ENCODE measurements around the gene PDE11A. TPM values are rescaled to one million over a fixed set of nuclear protein-coding genes. Genes with fewer than 3 reads are reported as not detected.

Gene PDE11A
- total RNA-seq, 2 donors from 2014 or later = 1.5 to 1.9 TPM

- Mint-ChIP-seq H3K4me1 (peaks cover 43% of the 10 kb centered on the region), H3K36me3 (ENCODE audit: low read depth) (no peaks in the 10 kb centered on the region), H3K27ac (peak overlapping the region; percentile 30), H3K27me3 (ENCODE audit: insufficient read depth) (peaks cover 6% of the 10 kb centered on the region), H3K9me3 (no peaks in the 10 kb centered on the region), H3K4me3 (no peak overlapping the region)
- Histone ChIP-seq H3K27me3 (ENCODE audit: control insufficient read depth, insufficient read depth, low read length, poor library complexity, severe bottlenecking) (no peaks in the 10 kb centered on the region), H3K9ac (ENCODE audit: extremely low read depth, low read length, poor library complexity, severe bottlenecking) (no peak overlapping the region), H3K4me3 (ENCODE audit: low read length) (no peak overlapping the region), H3K36me3 (ENCODE audit: control insufficient read depth, insufficient read depth, low read length) (no peaks in the 10 kb centered on the region), H3K27ac (ENCODE audit: low read depth, low read length) (peak overlapping the region; percentile 27), H3K9me3 (ENCODE audit: control insufficient read depth, low read length) (no peaks in the 10 kb centered on the region), H3K4me1 (ENCODE audit: control insufficient read depth, insufficient read depth, low read length) (peaks cover 6% of the 10 kb centered on the region)
- TF ChIP-seq, protein P1, sequence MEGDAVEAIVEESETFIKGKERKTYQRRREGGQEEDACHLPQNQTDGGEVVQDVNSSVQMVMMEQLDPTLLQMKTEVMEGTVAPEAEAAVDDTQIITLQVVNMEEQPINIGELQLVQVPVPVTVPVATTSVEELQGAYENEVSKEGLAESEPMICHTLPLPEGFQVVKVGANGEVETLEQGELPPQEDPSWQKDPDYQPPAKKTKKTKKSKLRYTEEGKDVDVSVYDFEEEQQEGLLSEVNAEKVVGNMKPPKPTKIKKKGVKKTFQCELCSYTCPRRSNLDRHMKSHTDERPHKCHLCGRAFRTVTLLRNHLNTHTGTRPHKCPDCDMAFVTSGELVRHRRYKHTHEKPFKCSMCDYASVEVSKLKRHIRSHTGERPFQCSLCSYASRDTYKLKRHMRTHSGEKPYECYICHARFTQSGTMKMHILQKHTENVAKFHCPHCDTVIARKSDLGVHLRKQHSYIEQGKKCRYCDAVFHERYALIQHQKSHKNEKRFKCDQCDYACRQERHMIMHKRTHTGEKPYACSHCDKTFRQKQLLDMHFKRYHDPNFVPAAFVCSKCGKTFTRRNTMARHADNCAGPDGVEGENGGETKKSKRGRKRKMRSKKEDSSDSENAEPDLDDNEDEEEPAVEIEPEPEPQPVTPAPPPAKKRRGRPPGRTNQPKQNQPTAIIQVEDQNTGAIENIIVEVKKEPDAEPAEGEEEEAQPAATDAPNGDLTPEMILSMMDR (conservative IDR thresholded peaks at IDR 0.05) = no peak
- 63 to 82% methylated on average over 3 to 4 of the region's 4 CpGs for WGBS, 2 experiments (ENCODE audit: insufficient coverage in 1 of 2, insufficient read length in 1 of 2)
- no peak for DNase-seq
These were observed 318.1 kb downstream of the PDE11A start for GRCh38 chr2:177754492-177754873.

DNA sequence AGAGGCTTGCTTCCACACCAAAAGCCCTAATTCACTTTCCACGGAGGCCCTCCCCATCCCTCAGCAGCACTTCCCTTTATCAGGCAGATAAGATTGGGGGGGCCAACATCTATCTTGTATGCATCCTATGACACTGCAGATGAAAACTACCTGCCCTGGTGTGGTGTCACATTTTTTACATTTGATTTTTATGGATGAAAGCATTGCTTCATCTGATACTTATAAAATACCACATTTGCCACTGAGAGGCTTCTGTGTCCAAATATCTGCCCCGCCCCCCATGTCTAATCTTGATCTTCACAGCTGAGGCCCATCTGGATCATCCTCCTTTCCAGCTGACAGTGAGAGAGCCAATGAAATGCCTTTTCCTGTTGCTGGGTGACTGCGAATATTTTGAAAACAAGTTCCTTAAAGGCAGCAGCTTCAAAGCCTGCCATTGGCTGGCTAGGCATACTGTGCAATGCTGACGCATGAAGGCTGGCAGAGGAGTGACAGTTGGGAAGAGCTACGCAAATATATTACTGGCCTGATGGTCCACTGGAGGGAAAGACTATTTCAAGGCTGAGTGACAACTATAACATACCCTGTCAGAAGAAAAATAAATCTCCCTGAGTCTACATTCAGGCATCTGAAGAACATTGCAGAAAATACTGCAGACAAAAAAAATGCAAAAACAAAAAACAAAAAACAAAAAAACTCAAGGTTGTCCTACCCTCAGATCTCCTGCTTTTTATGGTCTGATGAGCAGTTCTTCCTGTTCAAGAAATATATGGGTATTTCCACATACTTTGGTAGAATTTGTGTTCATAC lies 318.7 kb downstream of the PDE11A start:
- peak; percentile 81 for DNase-seq
- H3K4me1 Mint-ChIP-seq = peaks cover 40% of the 10 kb centered on the region

DNA sequence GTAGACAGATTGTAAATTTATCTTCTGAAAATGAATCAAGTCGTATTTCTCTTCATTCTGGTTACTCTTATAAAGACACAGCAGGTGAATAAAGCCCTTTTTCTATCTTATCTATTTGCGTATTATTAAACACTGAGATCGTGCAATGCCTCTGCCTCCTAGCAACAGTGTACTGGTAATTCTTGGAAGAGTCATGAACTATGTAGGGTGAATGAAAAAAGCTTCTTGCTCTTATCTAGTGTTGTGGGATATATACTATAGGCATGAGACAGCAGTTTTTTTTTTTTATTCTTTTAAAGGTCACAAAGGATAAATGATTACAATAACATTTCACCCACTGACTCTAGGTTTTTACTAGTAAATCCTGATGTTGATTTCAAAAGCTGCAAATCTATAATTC lies 324.2 kb downstream of the PDE11A start:
- Histone ChIP-seq H3K27ac (ENCODE audit: low read depth, low read length) (no peak overlapping the region), H3K27me3 (ENCODE audit: control insufficient read depth, insufficient read depth, low read length, poor library complexity, severe bottlenecking) (peaks cover 45% of the 10 kb centered on the region), H3K36me3 (ENCODE audit: control insufficient read depth, insufficient read depth, low read length) (no peaks in the 10 kb centered on the region), H3K9me3 (ENCODE audit: control insufficient read depth, low read length) (peaks cover 6% of the 10 kb centered on the region), H3K4me3 (ENCODE audit: low read length) (no peak overlapping the region), H3K9ac (ENCODE audit: extremely low read depth, low read length, poor library complexity, severe bottlenecking) (no peak overlapping the region), H3K4me1 (ENCODE audit: control insufficient read depth, insufficient read depth, low read length) (no peaks in the 10 kb centered on the region)
- no peaks in the 10 kb centered on the region for H3K36me3 Mint-ChIP-seq (ENCODE audit: low read depth)
- TF ChIP-seq, protein P1 (conservative IDR thresholded peaks at IDR 0.05) = no peak
- H3K4me1 Mint-ChIP-seq = peaks cover 2% of the 10 kb centered on the region
- H3K9me3 Mint-ChIP-seq = peaks cover 5% of the 10 kb centered on the region
- H3K27me3 Mint-ChIP-seq (ENCODE audit: insufficient read depth) = peaks cover 51% of the 10 kb centered on the region
- no peak overlapping the region for H3K27ac Mint-ChIP-seq
- 80 to 83% methylated on average over 1 to 3 of the region's 3 CpGs for WGBS, 2 experiments (ENCODE audit: insufficient coverage in 1 of 2, insufficient read length in 1 of 2)
- no peak overlapping the region for H3K4me3 Mint-ChIP-seq
- no peak for DNase-seq

More for the DNA sequence above, 318.7 kb downstream of the PDE11A start:
- no peaks in the 10 kb centered on the region for H3K36me3 ChIP-seq (ENCODE audit: control insufficient read depth, insufficient read depth, low read length)
- WGBS, 2 experiments (ENCODE audit: insufficient coverage in 1 of 2, insufficient read length in 1 of 2) = 79% methylated on average over 5 of the region's 5 CpGs; no CpG with 5 or more reads in 1 of the 2 experiments
- peak overlapping the region; percentile 53 for H3K27ac Mint-ChIP-seq
- peak overlapping the region; percentile 41 for H3K27ac ChIP-seq (ENCODE audit: low read depth, low read length)
- H3K36me3 Mint-ChIP-seq (ENCODE audit: low read depth) = no peaks in the 10 kb centered on the region
- no peaks in the 10 kb centered on the region for H3K27me3 ChIP-seq (ENCODE audit: control insufficient read depth, insufficient read depth, low read length, poor library complexity, severe bottlenecking)
- no peaks in the 10 kb centered on the region for H3K9me3 Mint-ChIP-seq
- no peak overlapping the region for H3K4me3 Mint-ChIP-seq
- TF ChIP-seq, protein P1 (conservative IDR thresholded peaks at IDR 0.05) = no peak
- peaks cover 6% of the 10 kb centered on the region for H3K27me3 Mint-ChIP-seq (ENCODE audit: insufficient read depth)
- H3K9me3 ChIP-seq (ENCODE audit: control insufficient read depth, low read length) = no peaks in the 10 kb centered on the region
- H3K4me1 ChIP-seq (ENCODE audit: control insufficient read depth, insufficient read depth, low read length) = peaks cover 3% of the 10 kb centered on the region
- H3K9ac ChIP-seq (ENCODE audit: extremely low read depth, low read length, poor library complexity, severe bottlenecking) = no peak overlapping the region
- no peak overlapping the region for H3K4me3 ChIP-seq (ENCODE audit: low read length)
